Mucosa of gallbladder (tissue), 1 donor: Measurements from ENCODE around the gene TMEM43. TPM values are rescaled to one million over a fixed set of nuclear protein-coding genes. Genes with fewer than 3 reads are reported as not detected.

ENCODE experiments used
- DNase-seq: peaks from one replicate; pipeline ENCODE4 v3.0.0-alpha.2; 2020; ENCODE audit warnings: low spot score
- total RNA-seq: library from RNA; stranded (reverse); gene quantifications from one replicate; pipeline ENCODE4 v1.2.1, GENCODE V29; 2021
- donor health status: DM: no; HTN: no; CAD: no.

Gene TMEM43
- total RNA-seq, 1 donor from 2014 or later = 51.2 TPM

- no peak for DNase-seq
Observed at GRCh38 chr3:14175383-14176037, 50.7 kb downstream of the TMEM43 start.

- no peak for DNase-seq
Observed at GRCh38 chr3:14177580-14178246, 52.9 kb downstream of the TMEM43 start.

GRCh38 chr3:14178247-14179113 is 53.6 kb downstream of the TMEM43 start, which contains the start of the genes LSM3 and XPC:
Gene LSM3, plus strand, starts transcription at chr3:14178817. Its CDS starts 44 bp downstream, at chr3:14178861.
Gene XPC, minus strand, starts transcription at chr3:14178601. Its CDS starts 33 bp downstream, at chr3:14178568.
- DNase-seq = peak; percentile 98

GRCh38 chr3:14179114-14179465 is 54.2 kb downstream of the TMEM43 start:
- DNase-seq = no peak

- DNase-seq = no peak
Observed at GRCh38 chr3:14179795-14180194, 54.9 kb downstream of the TMEM43 start.

GRCh38 chr3:14181253-14181652 is 56.4 kb downstream of the TMEM43 start:
- DNase-seq = no peak

- no peak for DNase-seq
Observed at GRCh38 chr3:14183015-14183577, 58.2 kb downstream of the TMEM43 start.

GRCh38 chr3:14186854-14187458 is 62.1 kb downstream of the TMEM43 start:
- DNase-seq = no peak

- no peak for DNase-seq
Observed at GRCh38 chr3:14188041-14188754, 63.3 kb downstream of the TMEM43 start.

Other genes starting within 250 kb of the TMEM43 start
- 4.7 TPM for gene WNT7A, start 245.0 kb upstream of the TMEM43 start, total RNA-seq
- gene CHCHD4, start 182 bp upstream of the TMEM43 start, total RNA-seq = 13.2 TPM
- gene XPC, start 53.5 kb downstream of the TMEM43 start, total RNA-seq = 33.3 TPM
- 11.3 TPM for gene LSM3, start 53.8 kb downstream of the TMEM43 start, total RNA-seq